Esophagus squamous epithelium (tissue), 4 donors: Measurements from ENCODE around the gene SPANXN3.

ENCODE experiments used
- CTCF ChIP-seq, 6 experiments: fragments of 450-650 bp in 4 of 6; fragments of 200-600 bp in 2 of 6; sonication (generic) in 2 of 6; IDR thresholded peaks; one replicate each; pipeline ENCODE4 v1.5.1; 2016 to 2019; ENCODE audit warnings: antibody characterized with exemption in 6 of 6, mild to moderate bottlenecking in 4 of 6, moderate library complexity in 4 of 6
- POLR2A ChIP-seq, 4 donors: fragments of 450-650 bp; IDR thresholded peaks; one replicate each; pipeline ENCODE4 v1.6.1; 2017; ENCODE audit warnings: antibody characterized with exemption in 4 of 4, mild to moderate bottlenecking in 4 of 4, moderate library complexity in 3 of 4

- TF ChIP-seq CTCF (IDR thresholded peaks at IDR 0.05): no peak
- no peak for TF ChIP-seq POLR2A (IDR thresholded peaks at IDR 0.05)
Measured at GRCh38 chrX:143466130-143466529, 51.1 kb downstream of the SPANXN3 start.
